OCI-LY1 (cell line): ENCODE measurements around the gene CTXN1.

Source experiments
- H2AFZ ChIP-seq: fragments of 200-600 bp; sonication (generic), shearing (Covaris generic); 2 replicates; pipeline ENCODE4 v1.6.0; 2014; ENCODE audit warnings: antibody characterized with exemption, mild to moderate bottlenecking, low read length
- H3F3A ChIP-seq: fragments of 200-600 bp; sonication (generic), shearing (Covaris generic); 2 replicates; pipeline ENCODE4 v1.6.0; 2014; ENCODE audit warnings: mild to moderate bottlenecking, antibody characterized with exemption, low read length, moderate library complexity; ENCODE audit not compliant: insufficient read depth
- H3K27ac ChIP-seq: fragments of 200-600 bp; sonication (generic); 2 replicates; pipeline ENCODE4 v1.5.1; 2014; ENCODE audit warnings: low read length, mixed run types, mild to moderate bottlenecking, low read depth; ENCODE audit not compliant: poor library complexity, severe bottlenecking
- H3K27me3 ChIP-seq: fragments of 200-600 bp; sonication (generic); 2 replicates; pipeline ENCODE4 v1.6.0; 2014; ENCODE audit warnings: antibody characterized with exemption, mild to moderate bottlenecking, low read length, moderate library complexity; ENCODE audit not compliant: insufficient read depth
- H3K36me3 ChIP-seq: fragments of 200-600 bp; sonication (generic); 2 replicates; pipeline ENCODE4 v1.6.1; 2014; ENCODE audit warnings: mild to moderate bottlenecking, antibody characterized with exemption, low read length, moderate library complexity, mixed read lengths; ENCODE audit not compliant: insufficient read depth
- H3K4me1 ChIP-seq: fragments of 200-600 bp; sonication (generic); 2 replicates; pipeline ENCODE4 v1.5.1; 2014; ENCODE audit warnings: mild to moderate bottlenecking, low read length, moderate library complexity; ENCODE audit not compliant: insufficient read depth, severe bottlenecking
- H3K4me2 ChIP-seq: fragments of 200-600 bp; sonication (generic), shearing (Covaris generic); 2 replicates; pipeline ENCODE4 v1.6.1; 2014; ENCODE audit warnings: low read length
- H3K4me3 ChIP-seq: fragments of 200-600 bp; sonication (generic); 2 replicates; pipeline ENCODE4 v1.5.1; 2014; ENCODE audit warnings: low read length, low read depth, mild to moderate bottlenecking, mixed read lengths; ENCODE audit not compliant: poor library complexity, severe bottlenecking
- H3K79me2 ChIP-seq: fragments of 200-600 bp; shearing (Covaris generic); 2 replicates; pipeline ENCODE4 v1.6.1; 2016; ENCODE audit warnings: mixed run types, low read length, mixed read lengths; ENCODE audit not compliant: insufficient read depth
- H3K9ac ChIP-seq: fragments of 200-600 bp; sonication (generic), shearing (Covaris generic); 2 replicates; pipeline ENCODE4 v1.6.1; 2014; ENCODE audit warnings: mild to moderate bottlenecking, low read length, mixed read lengths
- H3K9me2 ChIP-seq: fragments of 200-600 bp; sonication (generic), shearing (Covaris generic); 2 replicates; pipeline ENCODE4 v1.6.1; 2014; ENCODE audit warnings: low read depth, mild to moderate bottlenecking, low read length, mixed read lengths
- H3K9me3 ChIP-seq: fragments of 200-600 bp; shearing (Covaris generic); 2 replicates; pipeline ENCODE4 v1.6.1; 2014; ENCODE audit warnings: low read length, mixed read lengths
- H4K20me1 ChIP-seq: fragments of 200-600 bp; sonication (generic), shearing (Covaris generic); 2 replicates; pipeline ENCODE4 v1.6.0; 2016; ENCODE audit warnings: mild to moderate bottlenecking, low read length; ENCODE audit not compliant: insufficient read depth
- EZH2 ChIP-seq: fragments of 200-600 bp; sonication (generic), shearing (Covaris generic); IDR thresholded peaks from 2 replicates; pipeline ENCODE4 v1.8.0; 2017; ENCODE audit warnings: borderline replicate concordance, mixed run types, mild to moderate bottlenecking, antibody characterized with exemption, low read length, moderate library complexity, mixed read lengths
- TF ChIP-seq, protein P1 (sequence below): fragments of 200-600 bp; sonication (generic), shearing (Covaris generic); IDR thresholded peaks from 2 replicates; pipeline ENCODE4 v1.5.1; 2017; ENCODE audit warnings: mild to moderate bottlenecking, antibody characterized with exemption, low read length, moderate library complexity, mixed read lengths

CTXN1 gene

DNA sequence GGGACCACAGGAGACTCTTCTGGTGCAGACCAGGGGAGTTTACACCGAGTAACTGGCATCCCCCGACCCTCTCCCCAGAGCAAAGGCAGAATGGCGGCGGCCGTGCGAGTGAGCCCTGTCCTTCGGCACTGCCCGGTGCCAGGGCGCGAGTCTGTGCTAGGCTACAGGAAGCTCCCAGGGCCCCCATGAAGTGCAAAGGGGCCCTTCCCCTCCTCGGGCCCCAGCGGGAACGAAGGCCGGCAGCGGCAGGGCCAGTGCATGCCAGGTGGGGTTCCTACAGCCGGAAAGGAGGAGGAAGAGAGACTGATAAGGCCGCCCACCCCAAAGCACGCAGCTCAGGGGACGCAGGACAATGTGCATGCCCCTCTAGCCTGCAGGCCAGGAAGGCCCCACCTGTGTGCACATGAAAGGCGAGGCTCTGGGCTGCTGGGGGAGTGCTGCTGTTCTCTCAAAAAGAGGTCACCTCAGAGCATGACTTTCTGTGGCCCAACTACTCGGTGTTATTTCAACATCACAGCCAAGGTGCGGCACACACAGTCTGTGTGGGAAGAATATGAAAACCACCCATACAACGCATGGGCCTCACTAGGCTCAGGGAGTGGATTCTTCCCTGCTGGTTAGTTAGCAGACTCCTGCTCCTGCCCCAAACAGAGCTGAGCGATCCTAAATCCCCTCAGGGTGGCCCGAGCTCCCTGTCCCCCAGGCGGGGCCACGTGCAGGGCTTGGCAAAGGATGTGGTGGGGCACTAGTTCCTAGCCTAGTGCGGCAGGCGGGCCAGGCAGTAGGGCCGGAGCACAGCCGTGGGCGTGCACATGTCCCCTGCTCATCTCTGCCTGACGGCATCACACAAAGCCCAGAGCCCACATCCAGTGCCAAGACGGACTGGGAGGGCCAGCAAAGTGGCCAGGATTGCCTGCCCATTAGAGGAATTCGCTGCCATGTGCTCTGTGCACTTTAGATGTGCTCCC is 45.9 kb upstream of the CTXN1 start:
- no peak overlapping the region for H3K27ac ChIP-seq
- H3F3A ChIP-seq: no peaks in the 10 kb centered on the region
- H3K9ac ChIP-seq: no peak overlapping the region
- no peak overlapping the region for H3K4me2 ChIP-seq
- H3K27me3 ChIP-seq: no peaks in the 10 kb centered on the region
- no peaks in the 10 kb centered on the region for H3K4me1 ChIP-seq
- no peak overlapping the region for H2AFZ ChIP-seq
- no peaks in the 10 kb centered on the region for H3K9me3 ChIP-seq
- no peak overlapping the region for H3K4me3 ChIP-seq
- no peaks in the 10 kb centered on the region for H4K20me1 ChIP-seq
- no peaks in the 10 kb centered on the region for H3K9me2 ChIP-seq
- H3K36me3 ChIP-seq: peaks cover 69% of the 10 kb centered on the region
- H3K79me2 ChIP-seq: no peaks in the 10 kb centered on the region
- TF ChIP-seq, protein P1, sequence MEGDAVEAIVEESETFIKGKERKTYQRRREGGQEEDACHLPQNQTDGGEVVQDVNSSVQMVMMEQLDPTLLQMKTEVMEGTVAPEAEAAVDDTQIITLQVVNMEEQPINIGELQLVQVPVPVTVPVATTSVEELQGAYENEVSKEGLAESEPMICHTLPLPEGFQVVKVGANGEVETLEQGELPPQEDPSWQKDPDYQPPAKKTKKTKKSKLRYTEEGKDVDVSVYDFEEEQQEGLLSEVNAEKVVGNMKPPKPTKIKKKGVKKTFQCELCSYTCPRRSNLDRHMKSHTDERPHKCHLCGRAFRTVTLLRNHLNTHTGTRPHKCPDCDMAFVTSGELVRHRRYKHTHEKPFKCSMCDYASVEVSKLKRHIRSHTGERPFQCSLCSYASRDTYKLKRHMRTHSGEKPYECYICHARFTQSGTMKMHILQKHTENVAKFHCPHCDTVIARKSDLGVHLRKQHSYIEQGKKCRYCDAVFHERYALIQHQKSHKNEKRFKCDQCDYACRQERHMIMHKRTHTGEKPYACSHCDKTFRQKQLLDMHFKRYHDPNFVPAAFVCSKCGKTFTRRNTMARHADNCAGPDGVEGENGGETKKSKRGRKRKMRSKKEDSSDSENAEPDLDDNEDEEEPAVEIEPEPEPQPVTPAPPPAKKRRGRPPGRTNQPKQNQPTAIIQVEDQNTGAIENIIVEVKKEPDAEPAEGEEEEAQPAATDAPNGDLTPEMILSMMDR: no peak
- no peak for TF ChIP-seq EZH2

DNA sequence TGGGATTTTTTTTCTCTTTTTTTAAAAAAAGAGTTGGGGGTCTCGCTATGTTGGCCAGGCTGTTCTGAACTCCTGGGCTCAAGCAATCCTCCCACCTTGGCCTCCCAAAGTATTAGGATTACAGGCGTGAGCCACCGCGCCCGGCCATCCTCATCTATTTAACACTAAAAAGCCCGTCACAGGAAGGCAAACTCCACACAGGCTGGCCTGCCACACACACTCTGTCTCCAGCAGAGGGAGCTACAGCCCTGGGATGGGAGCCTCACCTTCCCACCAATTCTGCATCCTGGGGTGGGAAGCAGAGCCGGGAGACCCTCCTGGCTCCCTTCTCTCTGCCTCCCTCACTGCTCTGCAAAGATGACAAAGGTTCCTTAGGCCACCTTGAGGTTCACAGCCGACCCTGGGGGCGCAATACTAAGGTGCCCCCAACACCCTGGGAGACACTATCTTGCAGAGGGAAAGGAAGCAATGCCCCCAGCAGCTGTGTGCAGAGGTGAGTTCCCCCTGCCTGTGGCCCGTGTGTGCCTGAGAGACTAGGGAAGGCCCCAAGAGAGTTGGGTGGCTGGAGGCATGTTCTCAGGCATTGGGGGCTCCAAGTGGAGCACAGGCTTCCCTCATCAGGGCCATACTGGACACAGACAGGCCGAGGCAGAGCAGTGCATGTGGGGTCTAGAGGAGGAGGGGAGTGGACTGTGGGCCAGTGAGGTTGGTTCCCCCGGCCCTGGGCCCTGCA is 44.9 kb upstream of the CTXN1 start:
- no peaks in the 10 kb centered on the region for H3K9me2 ChIP-seq
- no peaks in the 10 kb centered on the region for H4K20me1 ChIP-seq
- H3K4me1 ChIP-seq: no peaks in the 10 kb centered on the region
- H3K4me2 ChIP-seq: no peak overlapping the region
- no peaks in the 10 kb centered on the region for H3K27me3 ChIP-seq
- no peak overlapping the region for H3K4me3 ChIP-seq
- H3K9me3 ChIP-seq: no peaks in the 10 kb centered on the region
- no peak overlapping the region for H3K9ac ChIP-seq
- H3K79me2 ChIP-seq: no peaks in the 10 kb centered on the region
- TF ChIP-seq, protein P1: peak; percentile 87
- TF ChIP-seq EZH2: no peak
- H3K36me3 ChIP-seq: peaks cover 73% of the 10 kb centered on the region
- H3F3A ChIP-seq: no peaks in the 10 kb centered on the region
- no peak overlapping the region for H2AFZ ChIP-seq
- H3K27ac ChIP-seq: no peak overlapping the region

DNA sequence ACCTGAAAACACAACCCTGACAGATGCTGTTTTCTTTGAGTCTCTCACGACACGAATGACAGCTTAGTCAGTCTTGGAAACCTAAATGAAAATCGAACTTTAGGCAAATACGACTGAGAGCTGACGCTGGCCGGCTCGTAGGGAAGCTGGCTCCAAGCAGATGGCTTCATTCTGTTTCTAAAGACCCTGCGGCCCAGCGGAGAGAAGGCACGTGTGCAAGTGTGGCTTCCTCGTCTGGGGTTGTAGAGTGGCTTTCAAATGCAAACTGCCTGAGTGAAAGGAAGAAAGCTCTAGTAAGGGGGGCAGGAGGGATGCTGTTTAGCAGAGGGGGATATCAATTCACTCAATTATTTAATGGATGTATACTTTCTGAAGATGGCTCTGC is 43.6 kb upstream of the CTXN1 start:
- no peak overlapping the region for H3K4me3 ChIP-seq
- H3F3A ChIP-seq: no peaks in the 10 kb centered on the region
- H3K79me2 ChIP-seq: no peaks in the 10 kb centered on the region
- TF ChIP-seq, protein P1: no peak
- no peak for TF ChIP-seq EZH2
- H3K27me3 ChIP-seq: no peaks in the 10 kb centered on the region
- no peak overlapping the region for H2AFZ ChIP-seq
- H3K9ac ChIP-seq: no peak overlapping the region
- H3K9me2 ChIP-seq: no peaks in the 10 kb centered on the region
- H3K4me1 ChIP-seq: no peaks in the 10 kb centered on the region
- no peak overlapping the region for H3K27ac ChIP-seq
- peaks cover 74% of the 10 kb centered on the region for H3K36me3 ChIP-seq
- no peaks in the 10 kb centered on the region for H3K9me3 ChIP-seq
- H3K4me2 ChIP-seq: no peak overlapping the region
- no peaks in the 10 kb centered on the region for H4K20me1 ChIP-seq
